PFSK-1 (cell line): ENCODE measurements around the gene SLC34A1.
A peak's percentile ranks its signal among the peaks of the same experiment; 100 is the strongest.

ENCODE experiments used
- FOXP2 ChIP-seq: optimal IDR thresholded peaks from 2 replicates; pipeline ENCODE3; 2011; ENCODE audit warnings: borderline replicate concordance, control low read depth, inconsistent platforms; ENCODE audit not compliant: insufficient read depth; ENCODE audit errors: extremely low read length, extremely low read depth
- POLR2AphosphoS5 ChIP-seq: IDR thresholded peaks from 2 replicates; pipeline ENCODE4 v1.6.1; 2012; ENCODE audit warnings: low read depth, mild to moderate bottlenecking, control low read depth, low read length, moderate library complexity
- REST ChIP-seq, 2 experiments: IDR thresholded peaks; 2 replicates each; pipeline versions ENCODE4 v1.6.1 to v1.8.0; 2011 to 2012; ENCODE audit warnings: low read depth in 2 of 2, low read length in 2 of 2, control low read depth in 1 of 2, inconsistent platforms in 1 of 2, mild to moderate bottlenecking in 1 of 2, moderate library complexity in 1 of 2; ENCODE audit not compliant: insufficient read depth in 1 of 2
- SIN3A ChIP-seq: IDR thresholded peaks from 2 replicates; pipeline ENCODE4 v1.6.1; 2012; ENCODE audit warnings: mild to moderate bottlenecking, low read length, moderate library complexity, borderline replicate concordance; ENCODE audit not compliant: insufficient read depth
- TAF1 ChIP-seq: IDR thresholded peaks from 2 replicates; pipeline ENCODE4 v1.6.1; 2012; ENCODE audit warnings: low read length, control low read depth, borderline replicate concordance; ENCODE audit not compliant: insufficient read depth

Gene SLC34A1

GRCh38 chr5:177363565-177363964 lies 20.7 kb upstream of the SLC34A1 start:
- TF ChIP-seq REST (IDR thresholded peaks at IDR 0.05; ENCODE audit: insufficient read depth in 1 of 2, low read depth in 2 of 2, low read length in 2 of 2) (no peak), TAF1 (no peak), SIN3A (no peak), POLR2AphosphoS5 (no peak), FOXP2 (no peak)

GRCh38 chr5:177364159-177364962 lies 19.9 kb upstream of the SLC34A1 start:
- TF ChIP-seq TAF1, result no peak
- TF ChIP-seq FOXP2, result no peak
- no peak for TF ChIP-seq SIN3A
- TF ChIP-seq POLR2AphosphoS5, result no peak
- no peak for TF ChIP-seq REST (IDR thresholded peaks at IDR 0.05; ENCODE audit: insufficient read depth in 1 of 2, low read depth in 2 of 2, low read length in 2 of 2)

- TF ChIP-seq TAF1 (no peak), POLR2AphosphoS5 (no peak), FOXP2 (no peak), SIN3A (no peak), REST (IDR thresholded peaks at IDR 0.05; ENCODE audit: insufficient read depth in 1 of 2, low read depth in 2 of 2, low read length in 2 of 2) (no peak)
Observed at GRCh38 chr5:177365845-177366527, 18.2 kb upstream of the SLC34A1 start.

- TF ChIP-seq POLR2AphosphoS5 (no peak; the same call in none of the 2 replicates), SIN3A (no peak), REST (IDR thresholded peaks at IDR 0.05; ENCODE audit: insufficient read depth in 1 of 2, low read depth in 2 of 2, low read length in 2 of 2) (no peak), FOXP2 (peak; percentile 33), TAF1 (0 out of 2 replicates have a peak, but pooled peaks have one; percentile 39)
Observed at GRCh38 chr5:177366528-177367322, 17.5 kb upstream of the SLC34A1 start.
